GM12892 (cell line): ENCODE measurements around the gene CENPV.

Experiments
- POLR2A ChIP-seq: IDR thresholded peaks from 2 replicates; pipeline ENCODE4 v1.6.1; 2011; ENCODE audit warnings: low read depth, low read length, control low read depth
- POLR2AphosphoS5 ChIP-seq: IDR thresholded peaks from 2 replicates; pipeline ENCODE4 v1.6.1; 2011; ENCODE audit warnings: low read depth, low read length, control low read depth

DNA sequence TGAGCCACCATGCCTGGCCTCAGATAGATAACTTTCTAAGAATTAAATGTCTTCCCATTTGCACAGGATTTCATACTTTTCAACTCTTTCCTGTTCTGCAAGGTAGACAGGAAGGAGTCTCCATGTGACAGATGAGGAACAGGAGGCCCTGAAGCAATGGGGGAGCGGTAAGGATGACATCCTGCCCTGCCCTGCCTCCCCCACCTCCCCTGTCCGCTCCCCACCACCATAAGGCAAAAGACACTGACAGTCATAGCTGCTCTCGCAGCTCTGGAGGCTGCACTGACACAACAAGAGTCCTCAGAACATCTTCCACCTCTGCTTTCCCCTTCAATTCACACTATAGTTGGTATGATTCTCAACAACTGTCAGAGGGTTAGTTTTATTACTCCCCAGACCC is 9.7 kb downstream of the CENPV start:
- TF ChIP-seq POLR2AphosphoS5 = no peak
- TF ChIP-seq POLR2A = no peak
